ENCODE results near the gene POU2F1.
A peak's percentile ranks its signal among the peaks of the same experiment; 100 is the strongest.

Gene POU2F1

GRCh38 chr1:167276969-167277368 is 56.3 kb downstream of the POU2F1 start:
- Mint-ChIP-seq H3K27me3 (no peaks in the 10 kb centered on the region), H3K36me3 (ENCODE audit: low read depth) (peaks cover 7% of the 10 kb centered on the region), H3K4me3 (no peak overlapping the region), H3K9me3 (peaks cover 11% of the 10 kb centered on the region), H3K4me1 (ENCODE audit: low read depth) (peaks cover 40% of the 10 kb centered on the region), H3K27ac (peak overlapping the region; percentile 45)
- intact Hi-C loops (cut with micrococcal nuclease): no loop called here

DNA sequence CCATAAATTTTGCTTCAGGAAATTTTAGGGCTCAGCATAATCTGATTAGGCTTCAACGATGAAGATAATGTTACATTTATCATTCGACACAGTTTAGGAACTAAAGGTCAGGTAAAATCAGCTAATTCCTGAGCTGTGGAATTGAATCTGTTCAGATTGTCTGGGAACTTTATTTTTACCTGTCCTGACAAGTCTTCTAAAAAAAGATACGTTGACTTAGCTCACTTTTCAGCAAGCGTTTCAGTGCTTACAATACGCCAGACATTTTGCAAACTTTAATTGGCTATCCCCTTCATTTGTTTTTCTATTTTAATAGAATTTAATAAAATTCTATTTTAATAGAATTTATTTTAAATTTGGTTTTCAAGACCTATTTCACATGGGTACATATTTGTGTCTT is 57.8 kb downstream of the POU2F1 start:
- Mint-ChIP-seq H3K27me3 (no peaks in the 10 kb centered on the region), H3K36me3 (ENCODE audit: low read depth) (no peaks in the 10 kb centered on the region), H3K4me3 (no peak overlapping the region), H3K4me1 (ENCODE audit: low read depth) (peaks cover 39% of the 10 kb centered on the region), H3K27ac (no peak overlapping the region), H3K9me3 (no peaks in the 10 kb centered on the region)
- intact Hi-C loops (cut with micrococcal nuclease): no loop called here

GRCh38 chr1:167280912-167281311 is 60.2 kb downstream of the POU2F1 start:
- peaks cover 34% of the 10 kb centered on the region for H3K4me1 Mint-ChIP-seq (ENCODE audit: low read depth)
- H3K4me3 Mint-ChIP-seq: no peak overlapping the region
- no peak overlapping the region for H3K27ac Mint-ChIP-seq
- H3K27me3 Mint-ChIP-seq: no peaks in the 10 kb centered on the region
- H3K36me3 Mint-ChIP-seq (ENCODE audit: low read depth): no peaks in the 10 kb centered on the region
- intact Hi-C loops (cut with micrococcal nuclease): loop anchor here (5.0 kb wide), 1 partner anchor 51 kb away; no protein-coding TSS in a partner anchor
- no peaks in the 10 kb centered on the region for H3K9me3 Mint-ChIP-seq

GRCh38 chr1:167288390-167289074 is 67.8 kb downstream of the POU2F1 start:
- no peak overlapping the region for H3K27ac Mint-ChIP-seq
- intact Hi-C loops (cut with micrococcal nuclease): no loop called here
- H3K4me1 Mint-ChIP-seq (ENCODE audit: low read depth): peaks cover 41% of the 10 kb centered on the region

GRCh38 chr1:167289075-167289442 is 68.4 kb downstream of the POU2F1 start:
- Mint-ChIP-seq H3K4me3 (no peak overlapping the region), H3K27me3 (no peaks in the 10 kb centered on the region), H3K4me1 (ENCODE audit: low read depth) (peaks cover 45% of the 10 kb centered on the region), H3K27ac (no peak overlapping the region), H3K36me3 (ENCODE audit: low read depth) (no peaks in the 10 kb centered on the region), H3K9me3 (no peaks in the 10 kb centered on the region)
- intact Hi-C loops (cut with micrococcal nuclease): no loop called here

More at GRCh38 chr1:167288390-167289074, 67.8 kb downstream of the POU2F1 start:
- Mint-ChIP-seq H3K4me3 (no peak overlapping the region), H3K36me3 (ENCODE audit: low read depth) (no peaks in the 10 kb centered on the region), H3K27me3 (no peaks in the 10 kb centered on the region), H3K9me3 (no peaks in the 10 kb centered on the region)

DNA sequence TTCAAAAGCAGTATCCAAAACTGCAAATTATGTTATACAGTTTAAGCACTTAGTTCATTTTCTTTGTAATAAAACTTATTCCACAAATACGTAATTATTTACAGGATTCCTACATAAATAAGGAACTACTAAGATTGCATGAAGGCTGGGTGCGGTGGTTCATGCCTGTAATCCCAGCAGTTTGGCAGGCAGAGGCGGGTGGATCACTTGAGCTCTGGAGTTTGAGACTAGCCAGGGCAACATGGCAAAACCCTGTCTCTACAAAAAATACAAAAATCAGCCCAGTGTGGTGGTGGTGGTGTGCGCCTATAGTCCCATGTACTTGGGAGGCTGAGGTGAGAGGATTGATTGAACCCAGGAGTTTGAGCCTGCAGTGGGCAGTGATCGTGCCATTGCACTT is 69.3 kb downstream of the POU2F1 start:
- Mint-ChIP-seq H3K9me3 (no peaks in the 10 kb centered on the region), H3K4me3 (no peak overlapping the region), H3K27ac (no peak overlapping the region), H3K4me1 (ENCODE audit: low read depth) (peaks cover 54% of the 10 kb centered on the region), H3K27me3 (no peaks in the 10 kb centered on the region), H3K36me3 (ENCODE audit: low read depth) (no peaks in the 10 kb centered on the region)
- intact Hi-C loops (cut with micrococcal nuclease): no loop called here

DNA sequence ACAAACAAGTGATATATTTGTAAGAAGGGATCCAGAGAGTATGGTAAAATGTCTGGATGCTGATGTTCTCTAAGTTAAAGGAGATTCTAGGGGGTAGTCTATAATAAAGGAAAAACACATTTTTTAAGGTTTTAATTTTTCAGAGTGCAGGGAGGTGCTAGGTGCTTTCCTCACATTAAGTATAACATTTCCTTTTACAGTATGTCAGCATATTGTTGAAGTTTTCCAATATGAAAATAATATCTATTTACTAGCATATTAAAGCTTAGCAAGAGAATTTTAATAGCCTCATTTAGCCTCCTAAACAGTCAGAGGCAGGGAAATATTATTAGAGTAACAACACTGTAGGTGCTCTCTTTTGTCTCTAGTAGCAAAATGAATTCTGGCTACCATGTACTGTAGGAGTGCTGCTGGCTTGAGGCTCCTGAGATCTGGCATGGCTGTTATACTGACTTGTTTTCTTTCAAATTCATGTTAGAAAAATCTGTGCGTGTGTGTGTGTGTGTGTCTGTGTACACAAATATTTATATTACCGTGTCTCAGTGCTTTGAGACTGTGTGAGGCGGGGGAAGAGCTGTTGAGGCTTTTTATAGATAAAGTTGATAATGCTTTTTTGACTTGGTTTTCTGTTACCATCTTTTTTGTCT is 71.0 kb downstream of the POU2F1 start:
- intact Hi-C loops (cut with micrococcal nuclease): no loop called here
- Mint-ChIP-seq H3K9me3 (no peaks in the 10 kb centered on the region), H3K36me3 (ENCODE audit: low read depth) (no peaks in the 10 kb centered on the region), H3K4me1 (ENCODE audit: low read depth) (peaks cover 58% of the 10 kb centered on the region), H3K27ac (no peak overlapping the region), H3K27me3 (no peaks in the 10 kb centered on the region), H3K4me3 (no peak overlapping the region)

DNA sequence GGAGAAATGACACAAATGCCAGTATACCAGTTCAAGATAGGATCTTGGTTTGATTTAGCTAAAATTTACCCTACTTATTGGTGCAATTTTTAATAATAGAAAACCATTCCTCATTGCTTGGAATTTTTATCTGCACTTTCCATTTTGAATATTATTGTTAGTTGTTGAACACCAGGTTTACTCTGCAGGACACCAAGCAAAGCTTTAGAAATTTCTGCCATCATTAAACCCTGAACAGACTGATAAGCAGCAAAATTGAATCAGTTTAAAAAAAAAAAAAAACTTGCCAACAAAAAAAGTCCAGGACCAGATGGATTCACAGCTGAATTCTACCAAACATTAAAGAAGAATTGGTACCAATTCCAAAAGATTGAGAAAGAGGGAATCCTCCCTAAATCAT is 71.5 kb downstream of the POU2F1 start:
- Mint-ChIP-seq H3K9me3 (no peaks in the 10 kb centered on the region), H3K27ac (no peak overlapping the region), H3K36me3 (ENCODE audit: low read depth) (no peaks in the 10 kb centered on the region), H3K4me1 (ENCODE audit: low read depth) (peaks cover 58% of the 10 kb centered on the region), H3K4me3 (no peak overlapping the region), H3K27me3 (no peaks in the 10 kb centered on the region)
- intact Hi-C loops (cut with micrococcal nuclease): no loop called here

- H3K27me3 Mint-ChIP-seq: no peaks in the 10 kb centered on the region
- H3K36me3 Mint-ChIP-seq (ENCODE audit: low read depth): no peaks in the 10 kb centered on the region
- peak overlapping the region; percentile 23 for H3K27ac Mint-ChIP-seq
- peaks cover 65% of the 10 kb centered on the region for H3K4me1 Mint-ChIP-seq (ENCODE audit: low read depth)
- no peaks in the 10 kb centered on the region for H3K9me3 Mint-ChIP-seq
- intact Hi-C loops (cut with micrococcal nuclease): no loop called here
- H3K4me3 Mint-ChIP-seq: no peak overlapping the region
Observed at GRCh38 chr1:167293057-167293456, 72.4 kb downstream of the POU2F1 start.

DNA sequence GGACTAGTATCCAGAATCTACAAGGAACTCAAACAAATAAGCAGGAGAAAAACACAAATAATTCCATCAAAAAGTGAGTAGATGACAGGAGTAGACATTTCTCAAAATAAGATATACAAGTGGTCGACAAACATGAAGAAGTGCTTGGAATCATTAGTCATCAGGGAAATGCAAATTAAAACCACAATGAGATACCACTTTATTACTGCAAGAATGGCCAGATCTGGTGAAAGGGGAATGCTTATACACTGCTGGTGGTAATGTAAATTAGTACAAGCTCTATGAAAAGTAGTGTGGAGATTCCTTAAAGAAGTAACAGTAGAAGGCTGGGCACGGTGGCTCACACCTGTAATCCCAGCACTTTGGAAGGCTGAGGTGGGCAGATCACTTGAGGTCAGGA is 73.8 kb downstream of the POU2F1 start:
- intact Hi-C loops (cut with micrococcal nuclease): no loop called here
- Mint-ChIP-seq H3K4me3 (no peak overlapping the region), H3K27me3 (no peaks in the 10 kb centered on the region), H3K27ac (no peak overlapping the region), H3K36me3 (ENCODE audit: low read depth) (no peaks in the 10 kb centered on the region), H3K4me1 (ENCODE audit: low read depth) (peaks cover 62% of the 10 kb centered on the region), H3K9me3 (no peaks in the 10 kb centered on the region)

DNA sequence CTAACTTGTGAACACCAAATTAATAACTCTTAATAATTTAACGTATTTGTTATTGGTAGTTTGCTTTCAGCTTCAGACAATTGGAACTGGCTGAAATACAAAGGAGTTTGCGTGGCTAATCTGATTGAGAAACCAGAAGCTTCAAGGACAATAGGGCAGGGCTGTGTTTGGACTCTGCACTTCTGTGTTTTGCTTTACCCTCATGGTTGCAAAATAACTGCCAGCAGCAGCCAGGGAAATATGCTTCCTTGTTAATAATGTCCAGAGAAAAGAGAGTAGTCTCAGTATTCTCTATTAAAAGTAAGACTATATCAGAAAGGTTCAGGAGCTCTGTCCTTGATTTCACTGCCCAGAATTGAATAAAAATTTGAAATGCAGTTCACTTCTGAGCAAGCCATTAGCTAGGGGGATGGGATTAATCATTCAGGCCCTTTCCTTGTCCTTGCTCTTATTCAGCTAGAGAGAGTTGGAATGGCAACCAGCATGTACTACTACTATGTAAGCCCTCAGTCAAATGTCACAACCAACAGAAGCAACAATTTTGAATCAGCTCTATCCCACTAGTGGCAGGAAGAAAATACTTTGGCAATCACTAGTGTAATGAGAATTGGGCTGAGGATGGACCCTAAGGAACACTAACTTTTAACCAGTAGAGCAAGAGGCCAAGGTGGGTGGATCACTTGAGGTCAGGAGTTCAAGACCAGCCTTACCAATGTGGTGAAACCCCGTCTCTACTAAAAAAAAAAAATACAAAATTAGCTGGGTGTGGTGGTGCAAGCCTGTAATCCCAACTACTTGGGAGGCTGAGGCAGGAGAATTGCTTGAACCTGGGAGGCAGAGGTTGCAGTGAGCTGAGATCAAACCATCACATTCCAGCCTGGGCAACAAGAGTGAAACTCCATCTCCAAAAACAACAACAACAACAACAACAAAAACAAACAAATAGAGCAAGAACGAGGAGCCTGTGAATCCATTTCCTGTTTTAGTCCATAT is 76.8 kb downstream of the POU2F1 start:
- Mint-ChIP-seq H3K27me3 (no peaks in the 10 kb centered on the region), H3K36me3 (ENCODE audit: low read depth) (no peaks in the 10 kb centered on the region), H3K4me1 (ENCODE audit: low read depth) (peaks cover 46% of the 10 kb centered on the region), H3K9me3 (no peaks in the 10 kb centered on the region), H3K4me3 (peak overlapping the region; percentile 42), H3K27ac (peak overlapping the region; percentile 77)
- intact Hi-C loops (cut with micrococcal nuclease): no loop called here

- no peaks in the 10 kb centered on the region for H3K27me3 Mint-ChIP-seq
- peaks cover 38% of the 10 kb centered on the region for H3K4me1 Mint-ChIP-seq (ENCODE audit: low read depth)
- H3K4me3 Mint-ChIP-seq: no peak overlapping the region
- intact Hi-C loops (cut with micrococcal nuclease): no loop called here
- no peaks in the 10 kb centered on the region for H3K9me3 Mint-ChIP-seq
- peak overlapping the region; percentile 77 for H3K27ac Mint-ChIP-seq
- H3K36me3 Mint-ChIP-seq (ENCODE audit: low read depth): no peaks in the 10 kb centered on the region
Observed at GRCh38 chr1:167298325-167298724, 77.6 kb downstream of the POU2F1 start.

GRCh38 chr1:167301355-167301754 is 80.7 kb downstream of the POU2F1 start:
- intact Hi-C loops (cut with micrococcal nuclease): no loop called here
- H3K4me3 Mint-ChIP-seq: no peak overlapping the region
- no peak overlapping the region for H3K27ac Mint-ChIP-seq
- H3K9me3 Mint-ChIP-seq: no peaks in the 10 kb centered on the region
- H3K27me3 Mint-ChIP-seq: no peaks in the 10 kb centered on the region
- no peaks in the 10 kb centered on the region for H3K36me3 Mint-ChIP-seq (ENCODE audit: low read depth)
- peaks cover 21% of the 10 kb centered on the region for H3K4me1 Mint-ChIP-seq (ENCODE audit: low read depth)

DNA sequence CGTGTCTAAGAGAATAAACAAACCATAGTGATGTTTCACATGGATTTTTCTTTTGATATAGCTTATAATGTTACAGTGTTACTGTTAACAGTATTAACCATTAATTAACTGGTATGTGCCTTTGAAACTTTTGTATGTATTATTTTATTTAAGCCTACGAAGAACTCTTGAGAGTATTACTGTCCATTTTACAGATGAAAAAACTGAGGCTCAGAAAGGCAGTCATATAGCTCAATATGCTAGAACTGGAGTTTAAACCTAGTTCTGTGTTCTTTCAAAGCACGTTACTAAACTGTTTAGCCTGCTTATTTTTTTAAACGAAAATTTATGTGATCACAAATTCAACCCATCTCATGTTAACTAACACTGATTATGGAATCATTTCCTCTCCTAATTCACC is 83.5 kb downstream of the POU2F1 start:
- H3K27ac Mint-ChIP-seq: no peak overlapping the region
- H3K27me3 Mint-ChIP-seq: no peaks in the 10 kb centered on the region
- H3K36me3 Mint-ChIP-seq (ENCODE audit: low read depth): no peaks in the 10 kb centered on the region
- intact Hi-C loops (cut with micrococcal nuclease): no loop called here
- H3K4me1 Mint-ChIP-seq (ENCODE audit: low read depth): peaks cover 19% of the 10 kb centered on the region
- no peaks in the 10 kb centered on the region for H3K9me3 Mint-ChIP-seq
- no peak overlapping the region for H3K4me3 Mint-ChIP-seq

All from dendritic cell treated with granulocyte-macrophage colony-stimulating factor and Interleukin-4, amounts not matched to agents 40 ng/mL and 50 ng/mL, for 4 days (primary cell).